ENCODE data around the gene SPINK7.
"Not testable (repeated sequence)": the region's sequence is repeated elsewhere in the genome, so short reads cannot be mapped to it uniquely, and the experiment has no call there.

Gene SPINK7

GRCh38 chr5:148312153-148312552 lies at the start of gene SPINK7:
TSS of gene SPINK7 (plus strand) at chr5:148312423. CDS start at chr5:148312484, 61 bp downstream.
- DNase-seq (ENCODE audit: insufficient read length, low spot score), result no peak
- no peak for TF ChIP-seq CTCF (IDR thresholded peaks at IDR 0.05; ENCODE audit: insufficient read depth, missing control alignments)

GRCh38 chr5:148267962-148268361 lies 44.3 kb upstream of the SPINK7 start:
- FAIRE-seq (no peak), DNase-seq (ENCODE audit: insufficient read length, low spot score) (no peak)
- TF ChIP-seq CTCF (IDR thresholded peaks at IDR 0.05; ENCODE audit: insufficient read depth, missing control alignments), result no peak

More at GRCh38 chr5:148312153-148312552, at the start of gene SPINK7:
- FAIRE-seq, result no peak

GRCh38 chr5:148268566-148268965 lies 43.7 kb upstream of the SPINK7 start, which contains the start of gene SPINK13:
TSS of gene SPINK13 (plus strand) at chr5:148268794. CDS start at chr5:148270073, 1,279 bp downstream.
- DNase-seq (ENCODE audit: insufficient read length, low spot score) (no peak), FAIRE-seq (no peak)
- TF ChIP-seq CTCF (IDR thresholded peaks at IDR 0.05; ENCODE audit: insufficient read depth, missing control alignments), result no peak

GRCh38 chr5:148275129-148275528 lies 37.1 kb upstream of the SPINK7 start:
- FAIRE-seq; DNase-seq (ENCODE audit: insufficient read length, low spot score): not testable (repeated sequence)

GRCh38 chr5:148280893-148281292 lies 31.3 kb upstream of the SPINK7 start:
- FAIRE-seq; DNase-seq (ENCODE audit: insufficient read length, low spot score): not testable (repeated sequence)

GRCh38 chr5:148281336-148281735 lies 30.9 kb upstream of the SPINK7 start:
- DNase-seq (ENCODE audit: insufficient read length, low spot score); FAIRE-seq: not testable (repeated sequence)

GRCh38 chr5:148290271-148291195 lies 21.7 kb upstream of the SPINK7 start:
- FAIRE-seq (no peak), DNase-seq (ENCODE audit: insufficient read length, low spot score) (no peak)
- peak; percentile 49 for TF ChIP-seq CTCF (IDR thresholded peaks at IDR 0.05; ENCODE audit: insufficient read depth, missing control alignments)

- DNase-seq (ENCODE audit: insufficient read length, low spot score) (no peak), FAIRE-seq (no peak)
- no peak for TF ChIP-seq CTCF (IDR thresholded peaks at IDR 0.05; ENCODE audit: insufficient read depth, missing control alignments)
Observed at GRCh38 chr5:148297731-148298130, 14.5 kb upstream of the SPINK7 start.

All from D721Med (cell line).